DOHH2 (cell line): ENCODE measurements around the gene CLRN1.

Source experiments
- EZH2phosphoT487 ChIP-seq: fragments of 200-600 bp; sonication (generic); IDR thresholded peaks from 2 replicates; pipeline ENCODE4 v1.6.1; 2017; ENCODE audit warnings: borderline replicate concordance, mild to moderate bottlenecking, antibody characterized with exemption, low read length, moderate library complexity, mixed read lengths
- TF ChIP-seq, protein P1 (sequence below): fragments of 200-600 bp; sonication (generic); IDR thresholded peaks from one replicate; pipeline ENCODE4 v1.5.1; 2014; ENCODE audit warnings: antibody characterized with exemption, mild to moderate bottlenecking, low read depth, low read length; ENCODE audit not compliant: poor library complexity, severe bottlenecking

DNA sequence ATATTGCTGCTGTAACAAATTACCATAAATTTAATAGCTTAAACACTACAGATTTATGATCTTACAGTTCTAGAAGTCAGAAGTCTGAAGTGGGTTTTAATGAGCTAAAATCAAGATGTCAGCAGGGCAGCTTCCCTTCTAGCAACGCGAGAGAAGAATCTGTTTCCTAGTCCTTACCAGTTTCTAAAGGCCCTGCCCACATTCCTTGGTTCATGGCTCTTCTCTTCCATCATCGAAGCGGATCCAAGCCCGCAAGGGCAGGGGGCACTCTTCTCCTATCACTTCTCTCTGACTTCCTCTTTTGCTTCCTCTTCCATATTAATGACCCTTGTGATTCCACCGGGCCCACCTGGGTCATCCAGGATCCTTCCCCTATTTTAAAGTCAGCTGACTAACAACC is 83.4 kb downstream of the CLRN1 start:
- TF ChIP-seq, protein P1, sequence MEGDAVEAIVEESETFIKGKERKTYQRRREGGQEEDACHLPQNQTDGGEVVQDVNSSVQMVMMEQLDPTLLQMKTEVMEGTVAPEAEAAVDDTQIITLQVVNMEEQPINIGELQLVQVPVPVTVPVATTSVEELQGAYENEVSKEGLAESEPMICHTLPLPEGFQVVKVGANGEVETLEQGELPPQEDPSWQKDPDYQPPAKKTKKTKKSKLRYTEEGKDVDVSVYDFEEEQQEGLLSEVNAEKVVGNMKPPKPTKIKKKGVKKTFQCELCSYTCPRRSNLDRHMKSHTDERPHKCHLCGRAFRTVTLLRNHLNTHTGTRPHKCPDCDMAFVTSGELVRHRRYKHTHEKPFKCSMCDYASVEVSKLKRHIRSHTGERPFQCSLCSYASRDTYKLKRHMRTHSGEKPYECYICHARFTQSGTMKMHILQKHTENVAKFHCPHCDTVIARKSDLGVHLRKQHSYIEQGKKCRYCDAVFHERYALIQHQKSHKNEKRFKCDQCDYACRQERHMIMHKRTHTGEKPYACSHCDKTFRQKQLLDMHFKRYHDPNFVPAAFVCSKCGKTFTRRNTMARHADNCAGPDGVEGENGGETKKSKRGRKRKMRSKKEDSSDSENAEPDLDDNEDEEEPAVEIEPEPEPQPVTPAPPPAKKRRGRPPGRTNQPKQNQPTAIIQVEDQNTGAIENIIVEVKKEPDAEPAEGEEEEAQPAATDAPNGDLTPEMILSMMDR: no peak
- no peak for TF ChIP-seq EZH2phosphoT487
